Stomach (tissue), 9 donors: ENCODE results near the gene ACVRL1. TPM values are rescaled to one million over a fixed set of nuclear protein-coding genes. Genes with fewer than 3 reads are reported as not detected.
A peak's percentile ranks its signal among the peaks of the same experiment; 100 is the strongest.

Experiments
- DNase-seq, 2 donors: peaks; one replicate each; pipeline versions ENCODE4 v3.0.0 to v3.0.0-alpha.2; 2013 to 2019
- H3K27ac ChIP-seq, 5 donors: fragments of 200-600 bp in 4 of 5; sonication (generic) in 4 of 5; one replicate each; pipeline ENCODE4 v1.5.1; 2013 to 2019; ENCODE audit warnings: mild to moderate bottlenecking in 1 of 5, moderate library complexity in 1 of 5
- H3K27me3 ChIP-seq, 3 donors: fragments of 200-600 bp; sonication (generic); one replicate each; pipeline ENCODE4 v1.5.1; 2017 to 2019; ENCODE audit warnings: mixed run types in 1 of 3
- H3K36me3 ChIP-seq, 4 donors: fragments of 200-600 bp; sonication (generic); 1 replicate in 3 of 4; 2 replicates in 1 of 4; pipeline ENCODE4 v1.5.1; 2016 to 2019
- H3K4me1 ChIP-seq, 4 donors: fragments of 200-600 bp; sonication (generic); one replicate each; pipeline ENCODE4 v1.5.1; 2016 to 2019
- H3K4me3 ChIP-seq, 4 donors: fragments of 200-600 bp; sonication (generic) in 3 of 4; one replicate each; pipeline ENCODE4 v1.5.1; 2016 to 2019; ENCODE audit warnings: mild to moderate bottlenecking in 1 of 4
- H3K9me3 ChIP-seq, 4 donors: fragments of 200-600 bp; sonication (generic); one replicate each; pipeline ENCODE4 v1.5.1; 2016 to 2019
- EP300 ChIP-seq: sonication (generic); formaldehyde crosslinking; IDR thresholded peaks from one replicate; pipeline ENCODE4 v1.6.1; 2017; ENCODE audit warnings: antibody characterized with exemption
- POLR2A ChIP-seq, 4 donors: fragments of 450-650 bp; IDR thresholded peaks; one replicate each; pipeline ENCODE4 v1.6.1; 2016; ENCODE audit warnings: antibody characterized with exemption in 4 of 4, control low read depth in 2 of 4, mild to moderate bottlenecking in 1 of 4, moderate library complexity in 1 of 4
- POLR2AphosphoS5 ChIP-seq, 3 donors: sonication (generic); formaldehyde crosslinking; IDR thresholded peaks; one replicate each; pipeline ENCODE4 v1.6.1; 2016; ENCODE audit warnings: antibody characterized with exemption in 3 of 3
- WGBS, 5 donors: extraction: QIAGEN DNeasy Blood & Tissue Kit in 3 of 5; methylation state at CpG; one replicate each; pipeline versions ENCODE4 v1.1.5 to v1.1.7; 2013 to 2018; 5-methylcytosine and 5-hydroxymethylcytosine counted together
- intact Hi-C: fragments of 100-400 bp; cut with DNase I; formaldehyde crosslinking; loops from one replicate; pipeline ENCODE4 v1.15.1; 2023; ENCODE audit warnings: low total_unique reads
- polyA plus RNA-seq, 3 donors: library from polyadenylated mRNA; stranded (reverse); fragments of 200-250 nt; gene quantifications; one replicate each; pipeline ENCODE4 v1.2.3, GENCODE V29; 2013
- total RNA-seq, 5 donors: library from RNA; depleted of rRNA; stranded (reverse); fragments of >200 nt; gene quantifications; one replicate each; pipeline versions ENCODE4 v1.1.0 to v1.2.3, GENCODE V29; 2014 to 2016
- TF ChIP-seq, protein P1 (sequence below), 7 experiments: fragments of 450-650 bp in 4 of 7; fragments of 200-600 bp in 3 of 7; sonication (generic) in 3 of 7; IDR thresholded peaks; one replicate each; pipeline ENCODE4 v1.5.1; 2016 to 2019; ENCODE audit warnings: antibody characterized with exemption in 7 of 7, control low read depth in 2 of 7, mild to moderate bottlenecking in 1 of 7
- donor health status: healthy with polysubstance abuse.
- donor health status: Bipolar disorder and iron deficiency.
- donor health status: healthy.

ACVRL1 gene
- total and polyA plus RNA-seq, 8 donors: 11.0 to 117 (median 45.4) TPM

DNA sequence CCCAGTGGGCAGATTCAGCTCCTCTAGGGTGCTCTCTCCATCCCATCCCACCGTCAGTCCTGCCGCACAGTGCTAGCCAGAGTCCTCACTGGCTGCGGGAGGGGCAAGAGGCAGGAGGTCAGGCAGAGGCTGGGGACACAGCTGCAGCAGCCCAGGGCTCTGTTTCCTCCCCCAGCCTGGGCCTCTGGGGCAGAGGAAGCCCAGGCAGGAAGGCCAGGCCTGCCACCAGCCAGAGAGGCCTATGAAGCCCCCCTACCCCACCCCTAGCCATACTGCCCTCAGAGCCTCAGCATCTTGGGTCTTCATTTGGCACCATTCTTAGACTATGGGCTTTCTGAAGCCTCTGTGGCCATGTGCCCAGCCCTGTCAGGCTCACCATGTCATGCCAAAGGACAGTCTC lies 3.4 kb downstream of the ACVRL1 start:
- DNase-seq: no peak
- H3K9me3 ChIP-seq: no peaks in the 10 kb centered on the region
- peaks cover 0 to 11% (median 9%) of the 10 kb centered on the region in 4 donors for H3K36me3 ChIP-seq
- peak overlapping the region; percentile 4 to 91 (median 52) for H3K27ac ChIP-seq
- intact Hi-C loops: no loop called here
- peak overlapping the region in 1 of 4 donors; percentile 20 for H3K4me3 ChIP-seq
- no peak for TF ChIP-seq EP300
- TF ChIP-seq, protein P1, sequence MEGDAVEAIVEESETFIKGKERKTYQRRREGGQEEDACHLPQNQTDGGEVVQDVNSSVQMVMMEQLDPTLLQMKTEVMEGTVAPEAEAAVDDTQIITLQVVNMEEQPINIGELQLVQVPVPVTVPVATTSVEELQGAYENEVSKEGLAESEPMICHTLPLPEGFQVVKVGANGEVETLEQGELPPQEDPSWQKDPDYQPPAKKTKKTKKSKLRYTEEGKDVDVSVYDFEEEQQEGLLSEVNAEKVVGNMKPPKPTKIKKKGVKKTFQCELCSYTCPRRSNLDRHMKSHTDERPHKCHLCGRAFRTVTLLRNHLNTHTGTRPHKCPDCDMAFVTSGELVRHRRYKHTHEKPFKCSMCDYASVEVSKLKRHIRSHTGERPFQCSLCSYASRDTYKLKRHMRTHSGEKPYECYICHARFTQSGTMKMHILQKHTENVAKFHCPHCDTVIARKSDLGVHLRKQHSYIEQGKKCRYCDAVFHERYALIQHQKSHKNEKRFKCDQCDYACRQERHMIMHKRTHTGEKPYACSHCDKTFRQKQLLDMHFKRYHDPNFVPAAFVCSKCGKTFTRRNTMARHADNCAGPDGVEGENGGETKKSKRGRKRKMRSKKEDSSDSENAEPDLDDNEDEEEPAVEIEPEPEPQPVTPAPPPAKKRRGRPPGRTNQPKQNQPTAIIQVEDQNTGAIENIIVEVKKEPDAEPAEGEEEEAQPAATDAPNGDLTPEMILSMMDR (IDR thresholded peaks at IDR 0.05): no peak
- no peak for TF ChIP-seq POLR2A (IDR thresholded peaks at IDR 0.05)
- no peak for TF ChIP-seq POLR2AphosphoS5 (IDR thresholded peaks at IDR 0.05)
- H3K27me3 ChIP-seq: peaks cover 0 to 66% (median 19%) of the 10 kb centered on the region in 3 donors
- WGBS, 5 donors: 45 to 76% (median 71%) methylated on average over 3 of the region's 3 CpGs
- H3K4me1 ChIP-seq: peaks cover 20 to 63% (median 54%) of the 10 kb centered on the region in 4 donors

DNA sequence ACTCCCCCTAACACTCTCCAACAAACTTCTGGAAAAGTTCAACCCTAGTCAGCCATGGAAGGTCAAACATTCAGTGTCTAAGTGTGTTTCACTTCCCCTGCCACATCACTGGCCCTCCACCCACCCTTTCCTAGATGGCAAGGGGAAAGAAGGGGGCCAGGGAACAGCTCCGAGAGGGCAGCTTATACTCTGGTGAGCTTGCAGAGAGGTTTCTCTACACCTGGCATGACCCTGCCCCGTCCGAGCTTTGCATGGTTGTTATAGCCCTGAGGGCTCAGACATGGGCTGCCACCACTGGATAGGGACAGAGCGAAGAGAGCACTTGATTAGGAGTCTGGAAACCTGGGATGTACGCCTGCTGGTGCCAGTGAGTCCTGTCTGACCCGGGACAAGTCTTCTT lies 4.0 kb downstream of the ACVRL1 start:
- DNase-seq: no peak
- intact Hi-C loops: no loop called here
- peaks cover 0 to 60% (median 19%) of the 10 kb centered on the region in 3 donors for H3K27me3 ChIP-seq
- WGBS, 5 donors: 82 to 89% (median 84%) methylated on average over 6 of the region's 6 CpGs
- no peaks in the 10 kb centered on the region for H3K9me3 ChIP-seq
- H3K27ac ChIP-seq: peak overlapping the region; percentile 35 to 91 (median 43)
- H3K4me3 ChIP-seq: peak overlapping the region in 1 of 4 donors; percentile 20
- peaks cover 0 to 17% (median 14%) of the 10 kb centered on the region in 4 donors for H3K36me3 ChIP-seq
- peaks cover 20 to 59% (median 53%) of the 10 kb centered on the region in 4 donors for H3K4me1 ChIP-seq
- TF ChIP-seq EP300 (no peak), POLR2AphosphoS5 (IDR thresholded peaks at IDR 0.05) (no peak), POLR2A (IDR thresholded peaks at IDR 0.05) (no peak)
- TF ChIP-seq, protein P1 (IDR thresholded peaks at IDR 0.05): no peak

DNA sequence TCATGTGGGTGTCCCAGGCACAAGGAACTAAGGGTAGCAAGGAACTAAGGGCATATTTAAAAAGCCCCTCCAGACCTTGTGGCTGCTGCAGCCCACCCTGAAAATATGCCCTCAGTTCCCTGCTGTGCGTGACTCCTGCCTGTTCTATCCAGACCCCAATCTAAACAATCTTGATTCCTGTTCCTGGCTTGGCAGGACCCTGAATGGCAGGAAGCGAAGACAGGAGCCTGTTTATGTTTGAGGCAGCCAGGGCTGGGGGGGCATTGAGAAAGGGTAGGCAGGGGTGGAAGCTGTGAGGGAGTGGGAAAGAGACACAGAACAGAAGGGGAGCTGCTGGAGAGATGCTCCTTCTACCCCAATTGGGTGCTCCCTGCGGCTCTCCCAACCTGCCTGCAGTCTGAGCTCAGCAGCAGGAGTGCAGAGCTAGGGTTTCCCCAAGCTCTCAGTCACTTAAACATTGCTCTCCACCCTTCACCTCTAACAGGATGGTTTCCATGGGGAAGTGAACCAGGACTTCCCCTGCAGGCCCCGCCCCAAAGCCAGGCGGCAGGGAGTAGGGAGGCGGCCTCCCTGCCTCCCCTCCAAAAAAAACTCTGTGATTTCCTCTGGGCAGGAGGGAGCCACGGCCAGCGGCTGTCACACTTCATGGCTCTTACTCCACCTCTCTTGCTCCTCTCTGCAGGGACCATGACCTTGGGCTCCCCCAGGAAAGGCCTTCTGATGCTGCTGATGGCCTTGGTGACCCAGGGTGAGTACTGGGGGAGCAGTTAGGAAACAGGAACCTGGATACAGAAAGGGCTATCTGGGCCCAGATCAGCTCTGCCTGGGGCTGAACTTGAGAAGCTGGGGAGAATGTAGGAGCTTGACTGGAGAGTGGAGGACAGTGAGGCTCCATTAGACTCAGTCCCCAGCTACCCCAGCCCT lies 4.7 kb downstream of the ACVRL1 start:
- H3K4me3 ChIP-seq: peak overlapping the region in 3 of 4 donors; percentile 16 to 35 (median 17)
- H3K36me3 ChIP-seq: peaks cover 0 to 20% (median 15%) of the 10 kb centered on the region in 4 donors
- H3K9me3 ChIP-seq: no peaks in the 10 kb centered on the region
- H3K4me1 ChIP-seq: peaks cover 17 to 56% (median 50%) of the 10 kb centered on the region in 4 donors
- peak in 1 of 2 donors; percentile 73 for DNase-seq
- TF ChIP-seq, protein P1 (IDR thresholded peaks at IDR 0.05): no peak
- no peak for TF ChIP-seq POLR2A (IDR thresholded peaks at IDR 0.05)
- TF ChIP-seq EP300: no peak
- no peak for TF ChIP-seq POLR2AphosphoS5 (IDR thresholded peaks at IDR 0.05)
- WGBS, 5 donors: 55 to 61% (median 59%) methylated on average over 7 to 8 of the region's 8 CpGs
- H3K27ac ChIP-seq: peak overlapping the region; percentile 7 to 91 (median 52)
- intact Hi-C loops: no loop called here
- H3K27me3 ChIP-seq: peaks cover 0 to 52% (median 12%) of the 10 kb centered on the region in 3 donors
